IMR-90 (cell line): ENCODE results near the gene ANKRD44. TPM values are rescaled to one million over a fixed set of nuclear protein-coding genes. Genes with fewer than 3 reads are reported as not detected.

Experiments
- ATAC-seq: fragments of 200-7000 bp; cut with Tn5 transposase; 2 replicates; pipeline ENCODE4 v1.9.1; 2020; ENCODE audit warnings: low read depth, mild to moderate bottlenecking, moderate library complexity
- BruUV-seq: library from RNA; stranded (reverse); fragments of 400-500 nt; replicated peaks from 2 replicates; lab custom pipeline; 2021; lab: Mats Ljungman, UMichigan
- CTCF ChIA-PET: fragments of 300-600 bp; formaldehyde crosslinking; extraction: SDS; loops from one replicate; lab custom pipeline; 2021; ENCODE audit warnings: antibody characterized with exemption; lab: Yijun Ruan, JAX
- POLR2A ChIA-PET: fragments of 300-600 bp; sonication (Branson Sonifier 250); formaldehyde crosslinking; loops from one replicate; lab custom pipeline; 2022; ENCODE audit warnings: antibody characterized with exemption; ENCODE audit not compliant: unreplicated experiment; lab: Charles Lee
- DNase-seq: peaks from one replicate; pipeline ENCODE4 v3.0.0; 2013
- H2AFZ ChIP-seq: replicated peaks from 2 replicates; pipeline ENCODE3; 2013; ENCODE audit warnings: low read length, mild to moderate bottlenecking; ENCODE audit not compliant: poor library complexity
- H2AK5ac ChIP-seq: 2 replicates; pipeline ENCODE4 v1.6.1; 2013; ENCODE audit warnings: low read depth, low read length, inconsistent platforms
- H2AK9ac ChIP-seq: replicated peaks from 2 replicates; pipeline ENCODE3; 2013; ENCODE audit warnings: mild to moderate bottlenecking, low read depth, low read length, moderate library complexity; ENCODE audit not compliant: poor library complexity
- H2BK120ac ChIP-seq: 2 replicates; pipeline ENCODE4 v1.6.1; 2013; ENCODE audit warnings: low read depth, low read length, inconsistent platforms
- H2BK15ac ChIP-seq: 3 replicates; pipeline ENCODE4 v1.6.1; 2013; ENCODE audit warnings: low read depth, low read length, inconsistent platforms
- H2BK20ac ChIP-seq: 2 replicates; pipeline ENCODE4 v1.6.1; 2013; ENCODE audit warnings: low read depth, mild to moderate bottlenecking, inconsistent platforms, low read length, moderate library complexity
- H2BK5ac ChIP-seq: 2 replicates; pipeline ENCODE4 v1.6.1; 2013; ENCODE audit warnings: mild to moderate bottlenecking, low read depth, low read length, inconsistent platforms; ENCODE audit not compliant: poor library complexity, severe bottlenecking
- H3K14ac ChIP-seq: replicated peaks from 2 replicates; pipeline ENCODE4 v1.6.1; 2013; ENCODE audit warnings: low read depth, low read length, inconsistent platforms
- H3K18ac ChIP-seq: 2 replicates; pipeline ENCODE4 v1.6.1; 2013; ENCODE audit warnings: low read depth, low read length, control low read depth
- H3K23ac ChIP-seq: 2 replicates; pipeline ENCODE4 v1.6.1; 2013; ENCODE audit warnings: low read depth, low read length, inconsistent platforms
- H3K27ac ChIP-seq: 2 replicates; pipeline ENCODE4 v1.5.1; 2013; ENCODE audit warnings: mild to moderate bottlenecking, control low read depth, low read length; ENCODE audit not compliant: insufficient read depth
- H3K27me3 ChIP-seq: 2 replicates; pipeline ENCODE4 v1.6.1; 2013; ENCODE audit warnings: low read length; ENCODE audit not compliant: control insufficient read depth, insufficient read depth
- H3K36me3 ChIP-seq: 2 replicates; pipeline ENCODE4 v1.6.1; 2013; ENCODE audit warnings: low read length, mixed read lengths; ENCODE audit not compliant: control insufficient read depth, insufficient read depth
- H3K4ac ChIP-seq: 2 replicates; pipeline ENCODE4 v1.6.1; 2013; ENCODE audit warnings: low read depth, low read length, inconsistent platforms
- H3K4me1 ChIP-seq: 2 replicates; pipeline ENCODE4 v1.6.1; 2013; ENCODE audit warnings: low read length, mixed read lengths; ENCODE audit not compliant: control insufficient read depth, insufficient read depth
- H3K4me2 ChIP-seq: 2 replicates; pipeline ENCODE4 v1.6.1; 2013; ENCODE audit warnings: low read depth, mild to moderate bottlenecking, control low read depth, low read length, moderate library complexity
- H3K4me3 ChIP-seq: 2 replicates; pipeline ENCODE4 v1.5.1; 2013; ENCODE audit warnings: low read depth, mild to moderate bottlenecking, control low read depth, low read length, moderate library complexity; ENCODE audit not compliant: insufficient read depth
- H3K56ac ChIP-seq: 2 replicates; pipeline ENCODE4 v1.6.1; 2013; ENCODE audit warnings: low read length, inconsistent platforms; ENCODE audit not compliant: insufficient read depth; ENCODE audit errors: extremely low read depth
- H3K79me1 ChIP-seq, 2 experiments: 2 replicates each; pipeline ENCODE4 v1.6.1; 2013; ENCODE audit warnings: low read length in 2 of 2, inconsistent platforms in 1 of 2, low read depth in 1 of 2
- H3K9ac ChIP-seq: 2 replicates; pipeline ENCODE4 v1.6.1; 2013; ENCODE audit warnings: low read depth, low read length, control low read depth
- H3K9me1 ChIP-seq: 2 replicates; pipeline ENCODE4 v1.6.1; 2013; ENCODE audit warnings: low read length, inconsistent platforms; ENCODE audit not compliant: insufficient read depth
- H3K9me3 ChIP-seq: 2 replicates; pipeline ENCODE4 v1.6.1; 2013; ENCODE audit warnings: low read length; ENCODE audit not compliant: control insufficient read depth, insufficient read depth
- H4K20me1 ChIP-seq: 2 replicates; pipeline ENCODE4 v1.6.1; 2013; ENCODE audit warnings: low read length, inconsistent platforms; ENCODE audit not compliant: insufficient read depth
- H4K5ac ChIP-seq: 2 replicates; pipeline ENCODE4 v1.6.1; 2013; ENCODE audit warnings: mild to moderate bottlenecking, low read depth, low read length, control low read depth
- H4K8ac ChIP-seq, 2 experiments: 2 replicates each; pipeline ENCODE4 v1.6.1; 2013; ENCODE audit warnings: low read depth in 2 of 2, low read length in 2 of 2, control low read depth in 1 of 2, inconsistent platforms in 1 of 2
- H4K91ac ChIP-seq: 2 replicates; pipeline ENCODE4 v1.6.1; 2013; ENCODE audit warnings: low read depth, low read length, inconsistent platforms; ENCODE audit not compliant: insufficient read depth
- CEBPB ChIP-seq: IDR thresholded peaks from 2 replicates; pipeline ENCODE4 v1.6.1; 2012; ENCODE audit warnings: low read depth, low read length, improper control_type of control experiment
- ELK1 ChIP-seq: fragments of 150-350 bp; IDR thresholded peaks from 2 replicates; pipeline ENCODE4 v1.6.1; 2016; ENCODE audit warnings: low read depth, mild to moderate bottlenecking, low read length, moderate library complexity, borderline replicate concordance
- FOS ChIP-seq: fragments of 150-350 bp; IDR thresholded peaks from 2 replicates; pipeline ENCODE4 v1.6.1; 2016; ENCODE audit warnings: low read depth, low read length
- MXI1 ChIP-seq: IDR thresholded peaks from 2 replicates; pipeline ENCODE4 v1.6.1; 2012; ENCODE audit warnings: low read depth, mild to moderate bottlenecking, low read length, moderate library complexity, borderline replicate concordance
- NFE2L2 ChIP-seq: fragments of 150-350 bp; IDR thresholded peaks from 2 replicates; pipeline ENCODE4 v1.6.1; 2016; ENCODE audit warnings: low read depth, mild to moderate bottlenecking, low read length
- RAD21 ChIP-seq: IDR thresholded peaks from 2 replicates; pipeline ENCODE4 v1.6.1; 2012; ENCODE audit warnings: low read length, improper control_type of control experiment
- RCOR1 ChIP-seq: IDR thresholded peaks from 2 replicates; pipeline ENCODE4 v1.6.1; 2012; ENCODE audit warnings: mild to moderate bottlenecking, low read length, improper control_type of control experiment; ENCODE audit not compliant: insufficient replicate concordance
- RFX5 ChIP-seq: IDR thresholded peaks from 2 replicates; pipeline ENCODE4 v1.8.0; 2012; ENCODE audit warnings: low read depth, mild to moderate bottlenecking, low read length, moderate library complexity
- SMC3 ChIP-seq: fragments of 150-350 bp; IDR thresholded peaks from 2 replicates; pipeline ENCODE4 v1.6.1; 2016; ENCODE audit warnings: low read depth, mild to moderate bottlenecking, antibody characterized with exemption, low read length, moderate library complexity
- WGBS, 2 experiments: methylation state at CpG; one replicate each; pipeline versions ENCODE4 v1.1.5 to v1.1.7; 2013; ENCODE audit warnings: missing lambda C conversion rate in 2 of 2; ENCODE audit not compliant: insufficient read length in 1 of 2; ENCODE audit errors: extremely low coverage in 2 of 2; 5-methylcytosine and 5-hydroxymethylcytosine counted together
- dilution Hi-C: fragments of 300-500 bp; cut with HindIII; formaldehyde crosslinking; loops from one replicate; pipeline ENCODE4 v1.14.3; 2018; ENCODE audit warnings: low sequenced_read_pairs; ENCODE audit not compliant: unreplicated experiment
- in situ Hi-C: fragments of 300-500 bp; cut with MboI; formaldehyde crosslinking; loops from 3 replicates; pipeline ENCODE4 v1.14.3; 2019; ENCODE audit warnings: low sequenced_read_pairs, inconsistent platforms, mixed read lengths
- intact Hi-C: fragments of 100-400 bp; cut with micrococcal nuclease; formaldehyde crosslinking; loops from 2 replicates; pipeline ENCODE4 v1.10.0; 2022
- polyA plus RNA-seq, 3 experiments: library from polyadenylated mRNA; depleted of rRNA; stranded (reverse); fragments of >200 nt; gene quantifications; 2 replicates each; pipeline ENCODE4 v1.2.3, GENCODE V29; 2012; ENCODE audit warnings: low replicate concordance in 1 of 3
- total RNA-seq: library from RNA; depleted of rRNA; stranded (reverse); fragments of >200 nt; gene quantifications from 2 replicates; pipeline ENCODE4 v1.2.3, GENCODE V29; 2012

Gene ANKRD44
- total and polyA plus RNA-seq, 2 of the 4 experiments (the other 2 are of a cell fraction) = 5.2 to 15.6 TPM

GRCh38 chr2:197232010-197232409 lies 78.6 kb downstream of the ANKRD44 start:
- no peaks in the 10 kb centered on the region for H3K9me3 ChIP-seq
- dilution Hi-C loops (no loop called here), intact Hi-C loops (no loop called here), in situ Hi-C loops (no loop called here)
- H3K9ac ChIP-seq = no peak overlapping the region
- peaks cover 3% of the 10 kb centered on the region for H3K4me1 ChIP-seq
- no peak for DNase-seq
- H3K4ac ChIP-seq = no peak overlapping the region
- ChIA-PET CTCF (no interaction called here), POLR2A (no interaction called here)
- H3K27ac ChIP-seq = no peak overlapping the region
- no peak overlapping the region for H4K91ac ChIP-seq
- no peak overlapping the region for H3K23ac ChIP-seq
- no peak overlapping the region for H2BK120ac ChIP-seq
- peaks cover 3% of the 10 kb centered on the region; the same call in 1 of the 2 replicates for H3K9me1 ChIP-seq
- no peak overlapping the region for H2BK20ac ChIP-seq
- no peaks in the 10 kb centered on the region for H3K36me3 ChIP-seq
- TF ChIP-seq MXI1 = no peak
- no peak for TF ChIP-seq RCOR1
- no peak for TF ChIP-seq FOS
- no peak for TF ChIP-seq RAD21
- no peak for TF ChIP-seq RFX5
- no peak for TF ChIP-seq ELK1
- TF ChIP-seq CEBPB = no peak
- TF ChIP-seq NFE2L2 = no peak
- no peak for TF ChIP-seq SMC3
- no peak overlapping the region for H2BK15ac ChIP-seq
- no peak overlapping the region for H3K14ac ChIP-seq
- no peak overlapping the region for H4K5ac ChIP-seq
- H2BK5ac ChIP-seq = no peak overlapping the region
- no CpG with 5 or more reads among the region's 2 CpGs for WGBS, 2 experiments
- no peak overlapping the region for H4K8ac ChIP-seq
- no peaks in the 10 kb centered on the region; the same call in 1 of the 2 replicates for H4K20me1 ChIP-seq
- H3K27me3 ChIP-seq = no peaks in the 10 kb centered on the region
- ATAC-seq = no peak
- no TSS peak for BruUV-seq
- H3K79me1 ChIP-seq = no peaks in the 10 kb centered on the region; a peak in 2 of 4 replicates
- H2AK9ac ChIP-seq = no peak overlapping the region
- H3K56ac ChIP-seq = no peak overlapping the region
- H3K4me2 ChIP-seq = no peak overlapping the region
- H2AK5ac ChIP-seq = no peak overlapping the region
- H3K4me3 ChIP-seq = no peak overlapping the region
- no peak overlapping the region for H3K18ac ChIP-seq
- H2AFZ ChIP-seq = no peak overlapping the region
